T follicular helper cell (primary cell): Measurements from ENCODE around the gene LETM1.

Experiments
- DNase-seq: peaks from one replicate; pipeline ENCODE4 v3.0.0-alpha.2; 2020; ENCODE audit warnings: low read depth

The LETM1 gene

DNA sequence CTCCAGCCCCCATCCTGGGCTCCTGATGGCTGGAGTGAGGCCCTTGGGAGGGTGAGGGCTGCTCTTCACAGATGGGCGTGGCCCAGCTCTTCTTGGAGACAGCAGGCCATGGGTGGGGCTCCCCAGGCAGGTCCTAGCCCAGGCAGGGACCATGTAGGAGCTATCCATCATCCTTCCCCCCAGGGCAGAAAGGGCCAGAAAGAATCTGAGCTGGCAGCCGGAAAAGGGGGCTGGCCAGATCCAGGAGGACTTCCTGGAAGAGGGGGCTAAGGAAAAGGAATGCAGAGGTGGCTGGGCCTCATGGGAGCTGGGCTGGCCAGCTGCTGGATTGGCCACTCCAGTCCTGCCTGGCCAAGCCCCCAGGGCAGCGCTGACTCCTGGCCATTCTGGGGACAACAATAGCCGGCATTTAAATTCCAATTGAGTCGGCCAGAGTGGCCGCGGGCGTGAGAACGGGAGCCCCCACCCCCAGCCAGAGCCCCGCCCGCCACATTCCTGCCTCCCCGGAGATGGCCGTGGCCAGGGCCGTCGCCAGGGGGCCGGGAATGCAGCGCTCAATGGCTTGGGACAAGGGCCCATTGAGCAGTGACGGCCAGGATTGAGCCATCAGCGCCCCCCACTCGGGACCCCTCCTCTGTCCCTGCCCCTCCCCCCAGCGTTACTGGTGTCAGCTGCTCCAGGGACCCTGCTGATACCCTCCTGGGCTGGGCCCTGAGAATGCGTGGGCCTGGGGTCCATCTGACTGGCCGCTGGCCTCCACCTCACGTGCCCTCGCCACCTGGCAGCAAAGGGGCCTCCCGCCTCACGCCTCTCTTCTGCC lies 77.9 kb downstream of the LETM1 start:
- DNase-seq: no peak

DNA sequence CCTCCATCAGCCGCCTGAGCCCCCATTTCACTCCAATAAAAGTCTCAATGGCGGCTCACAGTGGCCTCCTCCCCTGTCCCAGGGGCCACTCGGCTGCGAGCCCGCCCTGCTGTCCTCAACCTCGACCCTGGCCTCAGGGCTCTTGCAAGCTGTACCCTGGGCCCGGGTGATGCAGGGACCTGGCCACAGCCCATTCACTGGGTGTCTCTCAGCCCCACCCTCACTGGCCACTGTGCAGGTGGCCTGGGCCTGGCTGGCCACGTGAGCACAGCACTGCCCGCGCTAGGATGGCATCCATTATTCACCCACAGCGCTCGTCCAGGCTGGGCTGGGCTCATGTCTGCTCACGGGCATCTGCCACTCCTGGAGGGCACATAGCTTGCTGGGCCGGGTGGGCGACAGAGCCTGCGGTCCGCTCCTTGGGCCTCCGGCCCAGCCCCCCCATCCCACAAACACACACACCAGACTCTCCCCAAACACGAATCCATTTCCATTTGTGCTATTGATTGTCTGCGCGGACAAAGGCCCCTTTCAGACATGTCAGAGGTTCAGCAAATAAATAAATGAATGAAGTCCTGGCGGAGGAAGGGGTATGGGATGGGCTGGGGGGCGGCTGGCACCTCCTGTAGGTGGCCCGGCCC lies 79.3 kb downstream of the LETM1 start:
- no peak for DNase-seq

DNA sequence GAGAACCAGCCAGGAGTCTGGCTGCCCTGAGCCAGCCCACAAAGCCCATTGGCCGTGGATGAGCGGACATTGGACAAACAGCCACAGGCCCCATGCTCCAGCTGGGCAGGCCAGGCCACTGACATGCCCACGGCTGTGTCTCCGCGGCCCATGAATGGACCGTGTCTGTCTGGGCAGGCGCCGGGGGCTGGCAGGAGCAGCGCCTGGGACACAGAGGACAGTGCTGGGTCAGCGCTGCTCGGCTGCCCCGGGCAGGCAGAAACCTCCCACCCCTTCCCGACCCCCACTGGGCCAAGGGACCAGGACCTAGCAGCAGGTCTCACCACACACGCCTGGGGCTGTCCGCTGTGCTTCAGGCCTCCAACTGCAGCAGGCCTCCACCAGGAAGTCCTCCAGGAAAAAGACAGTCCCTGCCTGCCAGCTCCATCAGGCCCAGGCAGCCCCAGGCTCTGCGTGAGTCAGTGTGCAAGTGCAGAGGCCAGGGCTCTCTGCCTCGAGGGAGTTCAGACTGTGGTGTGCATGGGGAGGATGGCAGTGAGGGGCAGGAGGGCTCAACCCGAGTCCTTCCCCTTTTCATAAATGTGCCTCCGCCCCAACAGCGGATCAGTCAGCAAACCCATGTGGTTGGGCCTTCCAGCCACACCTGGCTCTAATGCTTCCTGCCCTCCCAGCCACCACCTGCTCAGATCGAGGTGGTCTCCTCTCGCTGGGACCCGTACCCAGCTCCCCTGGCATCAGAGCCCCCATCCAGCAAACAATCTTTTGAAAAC lies 80.0 kb downstream of the LETM1 start:
- DNase-seq: no peak

DNA sequence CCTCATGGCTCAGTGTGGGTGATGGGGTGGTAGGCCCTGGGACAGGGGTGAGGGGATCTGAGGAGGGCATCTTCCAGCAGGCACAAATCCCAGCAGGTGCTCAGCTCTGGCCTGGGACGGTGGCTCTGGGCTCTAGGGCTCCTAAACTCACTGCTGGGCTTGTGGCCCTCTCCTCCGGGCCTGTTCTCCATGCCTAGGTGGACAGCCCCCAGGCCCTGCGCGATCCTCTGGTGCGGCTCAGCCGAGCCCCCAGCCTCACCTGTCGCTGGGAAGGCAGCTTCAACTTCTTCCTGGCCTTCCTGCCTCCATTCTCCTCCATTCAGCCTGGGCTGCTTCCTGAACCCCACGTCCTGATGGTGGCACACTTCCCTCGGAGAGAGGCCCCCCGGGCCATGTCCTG lies 82.2 kb downstream of the LETM1 start:
- no peak for DNase-seq

DNA sequence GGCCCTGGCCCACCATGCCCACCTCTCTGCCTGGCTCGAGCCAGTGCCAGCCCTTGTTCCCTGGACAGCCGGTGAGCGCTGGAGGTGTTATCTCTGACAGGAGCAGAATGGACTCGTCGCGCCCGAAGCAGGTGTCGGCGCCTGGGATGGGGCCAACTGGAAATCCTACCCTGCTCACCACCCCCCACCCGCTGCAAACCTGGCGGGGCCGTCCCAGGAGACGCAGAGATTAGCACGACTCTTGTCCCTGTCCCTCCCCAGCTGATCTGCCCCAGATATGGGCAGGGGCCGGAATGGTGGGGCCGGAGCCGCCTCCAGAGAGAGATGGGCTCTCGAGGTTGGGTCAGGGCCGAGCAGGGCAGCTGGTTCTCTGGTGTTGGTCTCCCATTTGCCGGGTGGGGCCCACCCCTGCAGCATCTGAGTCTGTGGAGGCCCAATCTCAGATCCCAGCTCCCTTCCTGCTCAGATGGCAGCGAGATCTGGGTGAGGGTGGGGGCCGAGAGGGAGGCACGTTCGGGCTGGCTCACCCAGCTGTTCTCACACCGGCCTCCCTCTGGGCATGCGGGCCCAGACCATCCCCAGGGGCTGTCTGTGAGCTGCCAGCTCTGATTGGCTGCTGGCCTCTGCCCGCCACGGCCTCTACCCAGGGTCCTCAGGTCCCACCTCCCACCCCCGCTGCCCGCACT lies 83.0 kb downstream of the LETM1 start:
- DNase-seq: no peak

DNA sequence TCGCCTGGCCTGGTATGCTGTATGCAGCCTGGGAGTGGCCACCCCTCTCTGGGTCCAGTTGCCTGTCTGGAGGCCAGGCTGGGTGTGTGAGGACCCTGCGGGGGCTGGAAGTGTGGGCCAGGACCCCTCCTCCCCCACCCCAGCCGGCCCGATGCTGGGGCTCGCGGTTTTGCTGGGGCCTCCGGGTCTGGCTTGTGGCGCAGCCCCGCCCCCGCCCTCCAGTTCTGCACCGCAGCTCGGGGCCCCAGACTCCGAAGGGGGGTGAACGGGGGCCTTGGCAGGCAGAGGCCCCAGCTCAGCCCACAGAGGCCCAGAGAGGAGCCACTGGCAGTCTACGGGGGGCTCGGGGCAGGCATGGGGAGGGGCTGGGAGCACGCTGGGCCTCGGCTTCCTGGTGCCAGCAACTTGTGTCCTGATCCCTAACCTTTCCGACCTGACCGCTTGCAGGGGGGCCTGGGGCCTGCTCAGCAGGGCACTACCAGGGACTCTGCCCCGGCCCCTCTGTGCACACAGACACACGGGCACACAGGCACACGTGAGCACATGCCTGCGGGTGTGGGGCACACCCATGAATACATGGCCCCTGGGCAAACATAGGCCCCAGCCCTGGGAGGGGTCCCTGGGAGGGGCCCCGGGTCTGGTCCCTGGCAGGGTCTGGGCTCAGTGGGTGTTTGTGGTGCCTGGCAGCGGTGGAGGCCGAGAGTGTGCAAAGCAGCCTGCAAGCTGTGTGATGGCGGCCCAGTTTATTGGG lies 84.2 kb downstream of the LETM1 start:
- no peak for DNase-seq

DNA sequence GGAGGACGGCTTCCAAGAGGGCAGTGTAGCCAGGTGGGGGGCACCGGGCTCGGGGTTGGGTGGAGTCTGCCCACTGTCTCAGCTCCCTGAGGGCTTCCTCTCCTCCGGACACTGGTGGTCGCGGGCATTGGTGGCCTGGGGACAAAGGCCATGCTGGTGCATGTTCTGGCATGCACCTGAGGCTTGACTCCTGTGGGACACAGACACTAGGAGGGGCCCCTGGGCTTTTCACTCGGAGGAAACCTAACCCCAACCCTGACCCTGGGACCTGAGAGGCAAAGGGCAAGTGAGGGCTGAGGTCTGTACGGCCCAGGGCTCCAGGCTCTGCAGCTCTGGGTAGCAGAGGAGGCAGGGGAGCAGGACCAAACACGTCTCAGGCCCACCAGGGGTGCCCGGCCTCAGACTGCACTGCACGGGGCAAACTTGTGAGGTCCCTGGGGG lies 85.1 kb downstream of the LETM1 start:
- DNase-seq: no peak

DNA sequence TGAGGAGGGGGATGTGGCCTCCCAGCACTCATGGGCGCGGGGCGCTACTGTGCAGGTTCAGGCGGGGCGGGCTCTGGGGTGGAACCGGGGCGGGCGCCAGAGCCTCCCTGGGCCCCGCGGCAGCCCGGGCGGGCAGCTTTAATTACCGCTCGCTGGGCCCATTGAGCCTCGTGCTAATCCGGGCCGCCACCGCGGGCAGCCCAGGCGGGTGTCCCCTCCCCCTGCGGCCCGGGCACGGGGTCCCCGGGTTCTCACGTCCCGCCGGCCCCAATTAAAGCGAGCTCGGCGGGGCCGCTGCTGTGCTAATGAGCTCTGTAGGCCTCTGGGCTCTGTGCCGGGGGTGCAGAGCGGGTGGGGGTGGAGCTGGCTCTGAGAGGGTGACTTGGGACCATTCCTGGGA lies 85.7 kb downstream of the LETM1 start:
- no peak for DNase-seq

DNA sequence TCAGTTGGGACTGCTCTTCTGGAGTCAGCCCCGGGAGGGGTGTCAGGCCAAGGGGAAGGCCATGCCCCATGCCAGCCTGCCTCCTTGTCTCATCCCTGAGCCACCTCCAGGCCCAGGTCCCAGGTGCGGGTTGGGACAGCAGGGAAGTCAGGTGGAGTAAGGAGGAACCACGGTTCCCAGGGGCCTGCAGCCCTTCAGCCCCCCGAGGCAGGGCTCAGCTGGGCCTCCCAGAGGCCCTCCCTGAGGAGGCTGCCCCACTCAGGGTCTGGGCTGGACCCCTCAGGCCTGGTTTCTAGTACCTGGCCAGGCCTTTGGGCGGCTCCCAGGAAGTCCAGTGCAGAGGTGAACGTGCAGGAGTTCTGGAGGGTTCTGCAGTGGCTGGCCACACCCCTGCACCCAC lies 86.3 kb downstream of the LETM1 start:
- no peak for DNase-seq

DNA sequence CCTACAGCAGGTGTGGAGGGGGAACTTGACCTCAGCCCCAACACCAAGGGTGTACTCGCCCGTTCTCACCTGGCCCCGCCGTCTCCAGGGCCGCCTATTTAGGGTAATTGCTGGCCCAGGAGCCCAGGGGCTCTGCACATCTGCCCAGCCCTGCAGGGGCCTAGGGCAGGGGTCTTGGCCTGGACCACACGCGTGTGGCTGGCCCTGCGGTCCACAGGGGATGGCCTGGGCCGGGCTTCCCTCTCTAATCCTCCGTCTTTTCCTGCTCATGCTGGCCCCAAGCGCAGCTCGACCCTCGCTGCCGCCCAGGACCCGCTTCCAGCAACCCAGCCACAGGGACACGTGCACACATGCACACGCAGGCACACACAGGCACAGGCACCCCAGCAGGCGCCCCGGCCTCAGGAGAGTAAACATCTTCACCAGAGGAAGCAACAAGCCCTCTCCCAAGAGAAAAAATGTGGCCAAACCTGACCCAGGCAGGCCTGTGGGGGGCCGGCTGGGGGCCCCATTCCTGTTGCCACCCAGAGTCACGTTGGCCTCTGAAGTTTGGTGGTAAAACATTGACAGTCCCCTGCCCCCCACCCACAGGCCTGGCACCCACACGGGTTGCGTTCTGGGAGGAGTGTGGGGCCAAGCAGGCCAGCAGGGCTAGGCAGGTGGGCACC lies 87.5 kb downstream of the LETM1 start:
- no peak for DNase-seq

DNA sequence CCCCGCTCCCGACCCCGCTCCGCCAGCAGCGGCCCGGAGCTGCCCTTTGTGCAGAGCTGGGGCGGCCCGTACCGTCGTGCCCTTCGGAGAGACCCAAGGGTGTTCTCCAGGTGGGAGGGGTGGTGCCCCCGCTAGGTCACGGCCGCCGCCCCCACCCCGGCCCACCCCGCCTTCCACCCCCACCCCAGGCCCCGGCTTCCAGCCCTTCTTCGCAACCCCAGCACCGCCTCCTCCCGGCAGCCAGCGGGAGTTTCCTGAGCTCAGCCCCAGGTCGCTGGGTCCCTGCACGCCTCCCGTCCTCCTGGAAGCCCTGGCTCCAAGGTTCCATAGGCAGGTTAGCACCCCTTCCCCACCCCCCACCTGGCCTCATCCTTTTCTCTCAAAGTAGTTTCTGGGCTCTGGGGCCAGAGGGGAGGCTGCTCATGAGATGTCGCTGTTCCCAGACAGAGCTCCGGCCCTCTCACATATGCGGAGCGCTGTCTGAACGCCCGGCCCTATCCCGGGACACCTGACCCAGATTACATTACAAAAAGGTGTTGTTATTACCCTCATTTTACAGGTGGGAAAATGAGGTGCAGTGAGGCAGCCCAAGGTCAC lies 88.1 kb downstream of the LETM1 start:
- DNase-seq: no peak

DNA sequence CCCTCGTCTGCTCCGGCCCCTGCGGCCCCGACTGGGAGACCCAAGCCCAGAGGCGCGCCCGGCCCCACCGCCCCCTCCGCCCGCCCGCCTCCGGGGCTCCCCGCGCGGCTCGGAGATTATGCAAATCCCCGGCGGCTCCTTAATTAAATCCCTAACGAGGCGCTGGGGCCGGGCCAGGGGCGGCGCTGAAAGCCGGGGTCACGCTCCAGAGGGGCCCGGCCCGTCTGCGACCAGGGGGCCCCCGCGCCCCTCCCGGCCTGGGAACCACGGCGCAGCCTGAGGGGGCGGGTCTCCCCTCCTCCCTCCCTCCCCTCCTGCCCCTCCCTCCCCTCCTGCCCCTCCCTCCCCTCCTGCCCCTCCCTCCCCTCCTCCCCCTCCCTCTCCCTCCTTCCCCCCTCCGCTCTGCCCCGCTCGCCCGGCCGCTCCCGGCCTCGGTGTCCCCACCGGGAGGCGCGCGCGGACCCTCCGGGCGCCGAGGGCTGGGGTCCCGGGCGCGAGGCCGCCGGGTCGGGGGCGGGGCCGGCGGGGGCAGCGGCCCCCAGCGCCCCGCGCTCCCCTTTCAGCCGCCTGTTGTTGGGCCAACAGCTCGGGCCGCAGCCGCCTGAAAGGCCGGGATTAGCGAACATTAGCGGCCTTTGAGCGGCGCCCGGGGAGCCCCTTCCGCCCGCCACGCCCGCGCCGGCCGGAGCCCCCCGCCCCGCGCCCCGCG lies 88.7 kb downstream of the LETM1 start:
- no peak for DNase-seq

DNA sequence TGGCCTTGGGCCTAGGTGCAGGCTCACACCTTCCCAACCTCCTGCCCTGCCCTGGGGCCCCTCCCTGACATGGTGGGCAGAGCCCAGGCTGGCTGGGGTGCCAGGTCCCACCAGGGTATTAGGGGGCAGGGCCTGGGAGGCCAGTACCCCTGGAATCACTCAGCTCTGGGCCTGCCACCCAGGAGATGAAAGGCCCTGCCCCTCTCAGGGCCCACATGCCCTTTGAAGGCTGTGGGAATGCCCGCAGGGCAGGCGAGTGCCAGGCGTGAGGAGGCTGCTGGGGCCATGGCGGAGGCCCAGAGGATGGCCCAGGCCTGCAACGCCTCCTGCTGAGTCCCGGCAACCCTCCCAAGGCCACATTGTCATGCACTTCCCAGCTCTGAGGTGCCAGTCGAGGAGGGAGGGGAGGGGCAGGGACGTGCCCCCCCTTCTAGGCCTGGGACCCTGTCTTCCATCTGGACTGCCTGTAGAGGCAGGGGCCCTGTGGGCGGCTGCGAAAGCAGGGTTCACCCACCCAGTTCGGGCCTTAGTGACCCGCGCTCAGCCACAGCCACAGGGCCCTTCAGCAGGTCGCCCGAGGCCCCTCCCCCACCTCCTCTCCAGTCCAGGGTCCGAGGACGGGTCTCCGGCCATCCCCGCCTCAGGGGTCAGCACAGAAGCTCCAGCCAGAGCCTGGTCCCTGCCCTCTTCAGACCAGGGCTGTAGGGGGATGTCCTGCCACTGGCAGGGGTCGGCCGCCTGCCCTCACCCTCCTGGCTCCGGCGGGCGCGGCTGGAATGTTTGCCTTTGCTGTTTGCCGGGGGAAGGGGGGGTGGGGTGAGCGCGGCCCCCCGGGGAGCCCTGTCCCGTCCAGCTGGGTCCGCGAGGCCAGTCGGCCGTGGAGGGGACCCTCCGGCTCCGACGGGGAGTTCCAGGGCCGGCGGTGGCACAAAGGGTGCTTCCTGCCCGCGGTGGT lies 89.6 kb downstream of the LETM1 start:
- no peak for DNase-seq

DNA sequence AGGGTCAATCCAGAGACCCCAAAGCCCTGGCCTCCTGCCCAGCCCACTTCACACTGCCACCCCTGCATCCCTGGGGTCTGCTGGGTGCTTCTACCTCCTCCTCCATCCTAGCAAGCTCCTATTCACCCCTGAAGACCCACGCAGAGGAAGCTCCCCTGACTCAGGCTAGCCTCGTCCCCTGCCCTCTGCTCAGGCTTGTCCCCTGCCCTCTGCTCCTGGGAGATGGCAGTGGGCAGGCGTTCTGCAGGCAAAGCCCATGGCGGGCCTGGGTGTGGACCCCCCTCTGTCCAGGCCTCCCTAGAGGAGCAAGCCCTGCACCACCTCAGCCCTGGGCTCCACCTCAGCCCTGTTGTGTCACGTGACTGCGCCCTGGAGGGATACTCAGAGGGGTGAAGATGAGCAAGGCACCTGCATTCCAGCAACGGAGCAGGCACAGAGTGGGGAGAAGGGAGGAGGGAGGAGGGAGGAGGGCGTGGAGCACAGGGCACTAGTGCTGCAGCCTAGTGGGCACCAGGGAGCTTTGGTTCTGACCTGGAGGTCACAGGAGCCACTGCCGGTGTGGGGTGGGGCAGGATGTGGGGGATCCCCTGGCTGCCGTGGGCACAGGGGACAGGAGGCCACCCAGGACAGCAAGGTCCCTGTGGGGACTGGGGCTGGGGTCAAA lies 90.4 kb downstream of the LETM1 start:
- DNase-seq: no peak

DNA sequence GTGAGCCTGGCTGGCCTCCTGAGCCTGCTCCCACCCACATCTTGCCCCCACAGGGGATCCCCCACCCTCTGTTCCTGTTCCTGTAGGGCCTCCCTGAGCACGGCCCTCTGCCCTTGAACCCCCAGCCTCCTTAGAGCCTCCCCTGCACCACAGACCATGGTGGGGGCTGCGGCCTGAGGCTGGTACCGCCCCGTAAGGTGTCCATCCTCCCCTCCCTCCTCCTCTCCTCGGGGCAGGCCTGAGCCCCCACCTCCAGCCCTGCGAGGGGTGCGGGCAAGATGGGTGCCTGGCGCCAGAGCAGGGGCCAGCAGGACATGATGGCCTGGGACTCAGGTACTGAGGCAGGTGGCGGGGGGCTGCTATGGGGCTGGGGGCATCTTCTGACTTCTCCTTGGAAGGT lies 91.3 kb downstream of the LETM1 start:
- DNase-seq: no peak

DNA sequence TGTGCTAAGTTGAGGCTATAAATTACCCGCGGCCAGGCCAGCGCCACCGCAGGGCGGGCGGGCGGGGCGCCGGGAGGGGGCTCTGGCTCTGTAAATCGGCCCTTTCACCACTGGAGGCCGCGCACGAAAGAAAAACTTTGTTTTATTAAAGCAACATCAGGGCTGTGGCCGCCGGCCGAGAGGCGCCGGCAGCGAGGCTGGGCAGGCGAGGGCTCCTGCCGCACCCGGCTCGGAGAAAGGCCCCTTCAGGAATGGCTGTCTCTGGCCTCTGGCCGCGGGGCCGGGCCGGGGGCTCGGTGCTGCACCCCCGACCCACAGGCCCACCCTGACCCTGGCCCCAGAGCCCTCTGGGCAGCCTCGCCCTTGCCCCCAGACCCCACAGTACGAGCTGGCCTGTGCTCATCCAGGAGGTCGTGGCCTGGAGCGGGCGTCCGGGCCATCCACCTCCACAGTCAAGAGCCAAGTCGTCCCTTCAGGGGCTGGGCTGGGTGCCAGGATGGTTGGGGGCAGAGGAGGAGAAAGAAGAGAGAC lies 92.3 kb downstream of the LETM1 start:
- DNase-seq: no peak

DNA sequence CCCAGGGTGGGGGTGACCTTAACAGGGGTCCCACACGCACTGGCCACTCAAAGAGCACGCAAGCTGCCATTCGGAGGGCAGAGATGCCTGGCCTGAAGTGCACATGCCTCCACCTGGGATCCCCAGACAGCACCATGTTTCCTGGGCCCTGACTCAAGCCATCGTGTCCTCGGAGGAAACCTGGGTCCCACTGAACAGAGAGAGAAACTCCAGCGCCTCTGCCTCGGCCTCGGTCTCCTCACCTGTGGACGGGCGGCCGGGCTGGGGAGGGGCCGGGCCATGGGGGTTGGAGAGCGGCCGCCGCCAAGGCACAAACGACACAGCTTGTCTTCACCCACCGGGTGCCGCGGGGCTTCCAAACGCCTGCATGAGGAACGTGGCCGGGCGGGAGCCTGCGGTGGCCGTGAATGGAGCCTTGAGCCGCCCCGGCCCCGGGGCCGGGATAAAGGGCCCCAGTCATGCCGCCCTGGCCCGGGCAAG lies 92.8 kb downstream of the LETM1 start:
- no peak for DNase-seq
